H1 (cell line): ENCODE measurements around the gene TSPAN5. TPM values are rescaled to one million over a fixed set of nuclear protein-coding genes. Genes with fewer than 3 reads are reported as not detected.

Source experiments
- CTCF ChIA-PET: fragments of 300-600 bp; sonication (Branson Sonifier 250); formaldehyde crosslinking; loops from one replicate; lab custom pipeline; 2021; ENCODE audit not compliant: partially characterized antibody; lab: Charles Lee
- POLR2A ChIA-PET: fragments of 300-600 bp; sonication (Branson Sonifier 250); formaldehyde crosslinking; loops from one replicate; lab custom pipeline; 2021; ENCODE audit warnings: inconsistent platforms; ENCODE audit not compliant: partially characterized antibody; lab: Charles Lee
- DNase-seq, 2 experiments: peaks; one replicate each; pipeline versions ENCODE4 v3.0.0 to v3.0.0-alpha.2; 2010 to 2022; ENCODE audit warnings: low spot score in 2 of 2, low read depth in 1 of 2, mixed read lengths in 1 of 2
- FAIRE-seq: peaks from 2 replicates; lab custom pipeline; 2011; peaks lifted over from hg19 to GRCh38; lab: Jason Lieb, UNC
- H2AFZ ChIP-seq: 2 replicates; pipeline ENCODE4 v1.8.1; 2012; ENCODE audit warnings: low read length, inconsistent platforms
- H2AK5ac ChIP-seq: 2 replicates; pipeline ENCODE4 v1.6.1; 2013; ENCODE audit warnings: low read depth, low read length
- H2BK120ac ChIP-seq: replicated peaks from 2 replicates; pipeline ENCODE3; 2013; ENCODE audit warnings: low read depth, low read length, inconsistent platforms
- H2BK12ac ChIP-seq: 2 replicates; pipeline ENCODE4 v1.6.1; 2013; ENCODE audit warnings: low read depth, low read length
- H2BK15ac ChIP-seq: 2 replicates; pipeline ENCODE4 v1.6.1; 2013; ENCODE audit warnings: low read length
- H2BK20ac ChIP-seq: 2 replicates; pipeline ENCODE4 v1.6.1; 2013; ENCODE audit warnings: low read length
- H2BK5ac ChIP-seq: 2 replicates; pipeline ENCODE4 v1.6.1; 2013; ENCODE audit warnings: low read depth, low read length
- H3K14ac ChIP-seq: 2 replicates; pipeline ENCODE4 v1.6.1; 2013; ENCODE audit warnings: inconsistent platforms; ENCODE audit not compliant: insufficient read length
- H3K18ac ChIP-seq: 2 replicates; pipeline ENCODE4 v1.6.1; 2013; ENCODE audit warnings: low read length; ENCODE audit errors: extremely low read depth
- H3K23ac ChIP-seq: 2 replicates; pipeline ENCODE4 v1.6.1; 2013; ENCODE audit warnings: inconsistent platforms; ENCODE audit not compliant: insufficient read length
- H3K23me2 ChIP-seq: 2 replicates; pipeline ENCODE4 v1.6.1; 2013; ENCODE audit warnings: low read depth, low read length
- H3K27ac ChIP-seq: 2 replicates; pipeline ENCODE4 v1.6.1; 2011; ENCODE audit warnings: low read depth, low read length, inconsistent platforms
- H3K27me3 ChIP-seq, 4 experiments: replicated peaks in 1 of 4; 1 replicate in 1 of 4; 2 replicates in 3 of 4; pipeline versions ENCODE4 v1.6.1 to v1.8.1; 2011 to 2013; ENCODE audit warnings: low read length in 3 of 4, mild to moderate bottlenecking in 3 of 4, inconsistent platforms in 2 of 4, mixed read lengths in 2 of 4, moderate library complexity in 1 of 4; ENCODE audit not compliant: control insufficient read depth in 3 of 4, insufficient read depth in 3 of 4; ENCODE audit errors: extremely low read depth in 1 of 4
- H3K36me3 ChIP-seq, 4 experiments: 2 replicates each; pipeline versions ENCODE4 v1.6.1 to v1.8.1; 2011 to 2013; ENCODE audit warnings: mild to moderate bottlenecking in 4 of 4, low read length in 3 of 4, moderate library complexity in 2 of 4, control low read depth in 1 of 4, inconsistent platforms in 1 of 4; ENCODE audit not compliant: insufficient read depth in 4 of 4, control insufficient read depth in 2 of 4
- H3K4ac ChIP-seq: replicated peaks from 2 replicates; pipeline ENCODE3; 2013; ENCODE audit warnings: low read length, low read depth, mixed read lengths, inconsistent platforms; ENCODE audit not compliant: insufficient read length
- H3K4me1 ChIP-seq, 4 experiments: replicated peaks in 1 of 4; 1 replicate in 1 of 4; 2 replicates in 3 of 4; pipeline versions ENCODE4 v1.6.1 to v1.8.1; 2011 to 2013; ENCODE audit warnings: low read length in 3 of 4, inconsistent platforms in 2 of 4, mixed read lengths in 1 of 4; ENCODE audit not compliant: insufficient read depth in 4 of 4, control insufficient read depth in 3 of 4
- H3K4me2 ChIP-seq, 2 experiments: 2 replicates each; pipeline versions ENCODE4 v1.6.1 to v1.8.1; 2011 to 2013; ENCODE audit warnings: low read depth in 2 of 2, low read length in 2 of 2, control low read depth in 1 of 2, inconsistent platforms in 1 of 2, mild to moderate bottlenecking in 1 of 2; ENCODE audit not compliant: insufficient read depth in 1 of 2
- H3K4me3 ChIP-seq, 4 experiments: fragments of 200-600, 300-600 bp in 1 of 4; sonication (generic), shearing (Covaris generic), sonication (Bioruptor Twin) in 1 of 4; 2 replicates each; pipeline versions ENCODE4 v1.5.1 to v1.8.1; 2011 to 2016; ENCODE audit warnings: low read length in 4 of 4, low read depth in 3 of 4, control low read depth in 2 of 4, inconsistent platforms in 2 of 4, mild to moderate bottlenecking in 2 of 4, mixed read lengths in 1 of 4, moderate library complexity in 1 of 4; ENCODE audit not compliant: insufficient read depth in 2 of 4; ENCODE audit errors: extremely low read depth in 1 of 4
- H3K56ac ChIP-seq: replicated peaks from 2 replicates; pipeline ENCODE3; 2013; ENCODE audit warnings: low read depth, mild to moderate bottlenecking, mixed read lengths, low read length, inconsistent platforms; ENCODE audit not compliant: insufficient read length
- H3K79me1 ChIP-seq: 2 replicates; pipeline ENCODE4 v1.6.1; 2013; ENCODE audit warnings: low read depth, low read length, control low read depth
- H3K79me2 ChIP-seq, 2 experiments: 2 replicates each; pipeline versions ENCODE4 v1.6.1 to v1.8.1; 2012 to 2013; ENCODE audit warnings: low read length in 2 of 2, mild to moderate bottlenecking in 2 of 2, inconsistent platforms in 1 of 2; ENCODE audit not compliant: insufficient read depth in 2 of 2, control insufficient read depth in 1 of 2
- H3K9ac ChIP-seq, 4 experiments: replicated peaks in 1 of 4; 1 replicate in 1 of 4; 2 replicates in 3 of 4; pipeline versions ENCODE4 v1.6.1 to v1.8.1; 2011 to 2013; ENCODE audit warnings: low read depth in 3 of 4, low read length in 3 of 4, control low read depth in 2 of 4, mild to moderate bottlenecking in 2 of 4, moderate library complexity in 2 of 4, inconsistent platforms in 1 of 4; ENCODE audit errors: extremely low read depth in 1 of 4
- H3K9me3 ChIP-seq, 2 experiments: 2 replicates each; pipeline versions ENCODE4 v1.6.1 to v1.8.1; 2012 to 2013; ENCODE audit warnings: mild to moderate bottlenecking in 2 of 2, moderate library complexity in 2 of 2, control low read depth in 1 of 2, inconsistent platforms in 1 of 2, low read depth in 1 of 2, low read length in 1 of 2, mixed read lengths in 1 of 2; ENCODE audit not compliant: insufficient read depth in 2 of 2
- H4K20me1 ChIP-seq, 2 experiments: replicated peaks in 1 of 2; 2 replicates each; pipeline versions ENCODE3 to v1.8.1; 2011 to 2013; ENCODE audit warnings: inconsistent platforms in 2 of 2, low read length in 2 of 2, mild to moderate bottlenecking in 1 of 2; ENCODE audit not compliant: insufficient read depth in 2 of 2, control insufficient read depth in 1 of 2
- H4K5ac ChIP-seq: 2 replicates; pipeline ENCODE4 v1.6.1; 2013; ENCODE audit warnings: low read length, low read depth, mixed read lengths, inconsistent platforms; ENCODE audit not compliant: insufficient read length
- H4K8ac ChIP-seq: 2 replicates; pipeline ENCODE4 v1.8.0; 2013; ENCODE audit warnings: mild to moderate bottlenecking, moderate library complexity, low read length, inconsistent platforms; ENCODE audit not compliant: insufficient read depth; ENCODE audit errors: extremely low read depth
- H4K91ac ChIP-seq: replicated peaks from 2 replicates; pipeline ENCODE3; 2013; ENCODE audit warnings: low read length, mixed read lengths, inconsistent platforms; ENCODE audit not compliant: insufficient read length
- BACH1 ChIP-seq: IDR thresholded peaks from 2 replicates; pipeline ENCODE4 v1.6.1; 2012; ENCODE audit warnings: low read length, improper control_type of control experiment
- EZH2 ChIP-seq: fragments of 200-600 bp; sonication (generic); IDR thresholded peaks from 2 replicates; pipeline ENCODE4 v1.7.1; 2012; ENCODE audit warnings: low read depth, mild to moderate bottlenecking, moderate library complexity, low read length, inconsistent platforms; ENCODE audit not compliant: severe bottlenecking
- HDAC6 ChIP-seq: IDR thresholded peaks from one replicate; pipeline ENCODE4 v1.7.1; 2012; ENCODE audit warnings: low read depth, mild to moderate bottlenecking, inconsistent platforms, low read length, moderate library complexity
- KDM5A ChIP-seq: fragments of 200-600 bp; IDR thresholded peaks from 2 replicates; pipeline ENCODE4 v1.7.1; 2012; ENCODE audit warnings: mild to moderate bottlenecking, low read length, inconsistent platforms, mixed read lengths
- MAFK ChIP-seq: IDR thresholded peaks from 2 replicates; pipeline ENCODE4 v1.6.1; 2012; ENCODE audit warnings: low read depth, mild to moderate bottlenecking, improper control_type of control experiment, low read length
- POLR2AphosphoS5 ChIP-seq: IDR thresholded peaks from 2 replicates; pipeline ENCODE4 v1.6.1; 2011; ENCODE audit warnings: low read depth, low read length
- RAD21 ChIP-seq, 2 experiments: IDR thresholded peaks in 1 of 2; conservative IDR thresholded peaks in 1 of 2; 2 replicates each; pipeline ENCODE4 v1.6.1; 2011; ENCODE audit warnings: low read depth in 2 of 2, low read length in 2 of 2, improper control_type of control experiment in 1 of 2, inconsistent platforms in 1 of 2, mild to moderate bottlenecking in 1 of 2, moderate library complexity in 1 of 2
- RBBP5 ChIP-seq: IDR thresholded peaks from 2 replicates; pipeline ENCODE4 v1.7.1; 2012; ENCODE audit warnings: low read depth, mild to moderate bottlenecking, inconsistent platforms, low read length, moderate library complexity, borderline replicate concordance
- RFX5 ChIP-seq: IDR thresholded peaks from 2 replicates; pipeline ENCODE4 v1.6.1; 2011; ENCODE audit warnings: low read depth, low read length, improper control_type of control experiment, borderline replicate concordance
- SIN3A ChIP-seq, 2 experiments: IDR thresholded peaks in 1 of 2; conservative IDR thresholded peaks in 1 of 2; 2 replicates each; pipeline ENCODE4 v1.6.1; 2011 to 2012; ENCODE audit warnings: low read length in 2 of 2, improper control_type of control experiment in 1 of 2, low read depth in 1 of 2, mild to moderate bottlenecking in 1 of 2
- SIRT6 ChIP-seq: IDR thresholded peaks from one replicate; pipeline ENCODE4 v1.7.1; 2012; ENCODE audit warnings: low read length, inconsistent platforms
- TAF1 ChIP-seq: IDR thresholded peaks from 2 replicates; pipeline ENCODE4 v1.6.1; 2011; ENCODE audit warnings: mild to moderate bottlenecking, low read depth, low read length
- TAF7 ChIP-seq: optimal IDR thresholded peaks from 2 replicates; pipeline ENCODE3; 2011; ENCODE audit warnings: low read depth, mild to moderate bottlenecking, inconsistent platforms, low read length, moderate library complexity, borderline replicate concordance
- WGBS, 2 experiments: shearing (Covaris generic) in 1 of 2; methylation state at CpG; one replicate each; pipeline versions ENCODE4 v1.1.6 to v1.1.7; 2013 to 2015; ENCODE audit warnings: low lambda C conversion rate in 2 of 2, mixed read lengths in 2 of 2, inconsistent platforms in 1 of 2, low coverage in 1 of 2, missing lambda C conversion rate in 1 of 2; ENCODE audit not compliant: insufficient replicate concordance in 2 of 2, insufficient coverage in 1 of 2, insufficient read length in 1 of 2; ENCODE audit errors: extremely low coverage in 1 of 2, missing lambda C conversion rate in 1 of 2; 5-methylcytosine and 5-hydroxymethylcytosine counted together
- polyA plus RNA-seq, 7 experiments: library from polyadenylated mRNA; depleted of rRNA in 3 of 7; stranded (reverse) in 5 of 7; unstranded in 2 of 7; fragments of >200 nt in 5 of 7; fragments of 200-250 nt in 2 of 7; gene quantifications; 1 replicate in 5 of 7; 2 replicates in 1 of 7; 4 replicates in 1 of 7; pipeline versions ENCODE4 v1.2.1 to v1.2.3, GENCODE V29; 2011 to 2013; ENCODE audit warnings: missing spikeins in 2 of 7, mixed read lengths in 2 of 7
- total RNA-seq: library from RNA; stranded (reverse); fragmentation: NEBNext Ultra II Directional; extraction: Animal tissue kit (Norgen Biotek cat#: 25700); gene quantifications from 2 replicates; pipeline ENCODE4 v1.2.1, GENCODE V29; 2021

Gene TSPAN5
- total and polyA plus RNA-seq, 2 of the 8 experiments (the other 6 are each of a cell fraction or from before 2014, with no cell fraction given), result 17.6 to 21.2 TPM

- H2AFZ ChIP-seq, result no peak overlapping the region
- no peak for DNase-seq
- no peak overlapping the region for H2BK120ac ChIP-seq
- no peak overlapping the region for H3K14ac ChIP-seq
- H3K36me3 ChIP-seq, result no peaks in the 10 kb centered on the region
- no peak for TF ChIP-seq TAF7
- no peak for TF ChIP-seq SIN3A (conservative IDR thresholded peaks at IDR 0.05 in 1 of 2, IDR thresholded peaks at IDR 0.05 in 1 of 2; ENCODE audit: low read depth in 1 of 2, low read length in 2 of 2)
- no peak for TF ChIP-seq SIRT6
- no peak for TF ChIP-seq EZH2
- TF ChIP-seq RFX5, result no peak
- TF ChIP-seq RBBP5, result no peak
- TF ChIP-seq HDAC6, result no peak
- TF ChIP-seq POLR2AphosphoS5, result no peak
- TF ChIP-seq KDM5A, result no peak
- no peak for TF ChIP-seq TAF1
- TF ChIP-seq RAD21 (IDR thresholded peaks at IDR 0.05 in 1 of 2, conservative IDR thresholded peaks at IDR 0.05 in 1 of 2; ENCODE audit: low read depth in 2 of 2, low read length in 2 of 2), result no peak
- no peak for TF ChIP-seq BACH1
- TF ChIP-seq MAFK, result no peak
- no peak overlapping the region for H2BK20ac ChIP-seq
- no peak overlapping the region for H2BK15ac ChIP-seq
- H3K27me3 ChIP-seq, result no peaks in the 10 kb centered on the region
- 0 out of 2 replicates have a peak, but pooled peaks cover 2% of the 10 kb centered on the region for H3K23me2 ChIP-seq
- H3K79me1 ChIP-seq, result no peaks in the 10 kb centered on the region
- no peak overlapping the region for H4K5ac ChIP-seq
- H3K18ac ChIP-seq, result no peak overlapping the region
- no peak overlapping the region for H3K27ac ChIP-seq
- FAIRE-seq, result no peak
- peaks cover 0 to 7% of the 10 kb centered on the region in 2 experiments; a peak in 2 of 4 replicates for H3K79me2 ChIP-seq
- 0 out of 4 replicates have a peak, but pooled peaks cover 0 to 3% of the 10 kb centered on the region in 2 experiments for H3K9me3 ChIP-seq
- H3K56ac ChIP-seq, result no peak overlapping the region
- ChIA-PET CTCF (interaction anchor here (0.5 to 1.0 kb wide), 2 partner anchors 13 to 71 kb away, joined by 3 to 4 read pairs; no protein-coding TSS in a partner anchor), POLR2A (no interaction called here)
- H3K4ac ChIP-seq, result no peak overlapping the region
- H4K8ac ChIP-seq, result no peak overlapping the region
- H3K4me1 ChIP-seq, result no peaks in the 10 kb centered on the region
- H3K4me3 ChIP-seq, result no peak overlapping the region
- H4K20me1 ChIP-seq, result no peaks in the 10 kb centered on the region
- no peak overlapping the region for H2BK12ac ChIP-seq
- no peak overlapping the region for H3K9ac ChIP-seq
- no peak overlapping the region for H3K23ac ChIP-seq
- no peak overlapping the region for H4K91ac ChIP-seq
- no peak overlapping the region for H2BK5ac ChIP-seq
- no peak overlapping the region for H2AK5ac ChIP-seq
- WGBS, 2 experiments, result 85% methylated on average over 4 of the region's 4 CpGs; no CpG with 5 or more reads in 1 of the 2 experiments
- H3K4me2 ChIP-seq, result no peak overlapping the region
These were observed 134.2 kb downstream of the TSPAN5 start for GRCh38 chr4:98524230-98524629.
